Osteocyte (in vitro differentiated cells): ENCODE measurements around the gene MZB1. TPM values are rescaled to one million over a fixed set of nuclear protein-coding genes. Genes with fewer than 3 reads are reported as not detected.
A peak's percentile ranks its signal among the peaks of the same experiment; 100 is the strongest.

ENCODE experiments used
- DNase-seq: peaks from one replicate; pipeline ENCODE4 v3.0.0; 2021; ENCODE audit warnings: mixed read lengths; ENCODE audit not compliant: unreplicated experiment; ENCODE audit errors: extremely low spot score
- H3K27ac Mint-ChIP-seq: one replicate; pipeline ENCODE4 v1.8.0; 2021; ENCODE audit warnings: mild to moderate bottlenecking, mixed read lengths; ENCODE audit not compliant: unreplicated experiment
- H3K27me3 Mint-ChIP-seq: one replicate; pipeline ENCODE4 v1.8.0; 2021; ENCODE audit warnings: mixed read lengths; ENCODE audit not compliant: unreplicated experiment
- H3K36me3 Mint-ChIP-seq: one replicate; pipeline ENCODE4 v1.8.0; 2021; ENCODE audit warnings: mixed read lengths; ENCODE audit not compliant: unreplicated experiment
- H3K4me1 Mint-ChIP-seq: one replicate; pipeline ENCODE4 v1.8.0; 2021; ENCODE audit warnings: mixed read lengths; ENCODE audit not compliant: unreplicated experiment
- H3K4me3 Mint-ChIP-seq: one replicate; pipeline ENCODE4 v1.8.0; 2021; ENCODE audit warnings: mild to moderate bottlenecking, moderate library complexity, mixed read lengths; ENCODE audit not compliant: unreplicated experiment
- H3K9me3 Mint-ChIP-seq: one replicate; pipeline ENCODE4 v1.8.0; 2021; ENCODE audit warnings: mixed read lengths; ENCODE audit not compliant: unreplicated experiment
- total RNA-seq: library from RNA; stranded (reverse); gene quantifications from 2 replicates; pipeline ENCODE4 v1.2.1, GENCODE V29; 2021
- TF ChIP-seq, protein P1 (sequence below): fragments of 200-600 bp; sonication (generic); IDR thresholded peaks from 2 replicates; pipeline ENCODE4 v1.5.0; 2021; ENCODE audit warnings: antibody characterized with exemption, mild to moderate bottlenecking, moderate library complexity

The MZB1 gene
- total RNA-seq, 1 donor from 2014 or later: not detected

DNA sequence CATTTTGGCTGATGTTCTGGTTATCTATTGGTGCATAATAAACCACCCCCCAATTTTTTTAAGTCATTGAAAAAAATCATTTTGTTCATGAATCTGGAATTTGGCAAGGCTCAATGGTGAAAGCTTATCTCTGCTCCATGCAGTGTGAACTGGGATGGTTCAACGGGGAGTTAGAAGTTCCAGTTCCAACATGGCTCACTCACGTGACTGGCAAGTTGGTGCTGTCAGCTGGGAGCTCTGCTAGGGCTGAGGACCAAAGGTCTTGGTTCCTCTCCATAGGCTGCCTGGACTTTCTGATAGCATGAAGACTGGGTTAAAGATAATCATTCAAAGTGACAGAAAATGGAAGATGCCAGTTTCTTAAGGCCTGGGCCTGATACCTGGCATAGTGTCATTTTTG lies 17.2 kb upstream of the MZB1 start:
- Mint-ChIP-seq H3K36me3 (peaks cover under 1% of the 10 kb centered on the region), H3K27ac (no peak overlapping the region), H3K27me3 (no peaks in the 10 kb centered on the region), H3K4me3 (no peak overlapping the region), H3K9me3 (no peaks in the 10 kb centered on the region), H3K4me1 (peaks cover 29% of the 10 kb centered on the region)
- no peak for DNase-seq
- TF ChIP-seq, protein P1, sequence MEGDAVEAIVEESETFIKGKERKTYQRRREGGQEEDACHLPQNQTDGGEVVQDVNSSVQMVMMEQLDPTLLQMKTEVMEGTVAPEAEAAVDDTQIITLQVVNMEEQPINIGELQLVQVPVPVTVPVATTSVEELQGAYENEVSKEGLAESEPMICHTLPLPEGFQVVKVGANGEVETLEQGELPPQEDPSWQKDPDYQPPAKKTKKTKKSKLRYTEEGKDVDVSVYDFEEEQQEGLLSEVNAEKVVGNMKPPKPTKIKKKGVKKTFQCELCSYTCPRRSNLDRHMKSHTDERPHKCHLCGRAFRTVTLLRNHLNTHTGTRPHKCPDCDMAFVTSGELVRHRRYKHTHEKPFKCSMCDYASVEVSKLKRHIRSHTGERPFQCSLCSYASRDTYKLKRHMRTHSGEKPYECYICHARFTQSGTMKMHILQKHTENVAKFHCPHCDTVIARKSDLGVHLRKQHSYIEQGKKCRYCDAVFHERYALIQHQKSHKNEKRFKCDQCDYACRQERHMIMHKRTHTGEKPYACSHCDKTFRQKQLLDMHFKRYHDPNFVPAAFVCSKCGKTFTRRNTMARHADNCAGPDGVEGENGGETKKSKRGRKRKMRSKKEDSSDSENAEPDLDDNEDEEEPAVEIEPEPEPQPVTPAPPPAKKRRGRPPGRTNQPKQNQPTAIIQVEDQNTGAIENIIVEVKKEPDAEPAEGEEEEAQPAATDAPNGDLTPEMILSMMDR: no peak

DNA sequence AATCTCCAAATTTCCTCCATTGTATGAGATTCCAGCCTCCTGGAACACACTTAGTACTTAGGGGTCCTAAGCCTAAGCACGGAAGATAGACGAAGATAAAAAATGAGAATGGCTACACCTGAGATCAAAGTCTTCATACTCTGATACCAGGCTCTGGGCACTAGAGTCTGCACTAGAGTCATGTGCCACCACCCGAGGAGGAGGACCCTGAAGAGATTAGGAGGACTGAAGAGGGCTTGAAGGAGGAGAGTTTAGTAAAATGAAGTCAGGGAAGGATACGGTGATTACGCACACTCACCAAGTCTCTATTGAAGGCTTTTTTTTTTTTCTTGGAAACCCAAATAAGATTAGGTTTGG lies 14.7 kb upstream of the MZB1 start:
- peak overlapping the region; percentile 100 for H3K27ac Mint-ChIP-seq
- peaks cover 29% of the 10 kb centered on the region for H3K4me1 Mint-ChIP-seq
- TF ChIP-seq, protein P1: no peak
- H3K36me3 Mint-ChIP-seq: peaks cover 3% of the 10 kb centered on the region
- no peaks in the 10 kb centered on the region for H3K9me3 Mint-ChIP-seq
- H3K4me3 Mint-ChIP-seq: peak overlapping the region; percentile 96
- no peak for DNase-seq
- no peaks in the 10 kb centered on the region for H3K27me3 Mint-ChIP-seq

DNA sequence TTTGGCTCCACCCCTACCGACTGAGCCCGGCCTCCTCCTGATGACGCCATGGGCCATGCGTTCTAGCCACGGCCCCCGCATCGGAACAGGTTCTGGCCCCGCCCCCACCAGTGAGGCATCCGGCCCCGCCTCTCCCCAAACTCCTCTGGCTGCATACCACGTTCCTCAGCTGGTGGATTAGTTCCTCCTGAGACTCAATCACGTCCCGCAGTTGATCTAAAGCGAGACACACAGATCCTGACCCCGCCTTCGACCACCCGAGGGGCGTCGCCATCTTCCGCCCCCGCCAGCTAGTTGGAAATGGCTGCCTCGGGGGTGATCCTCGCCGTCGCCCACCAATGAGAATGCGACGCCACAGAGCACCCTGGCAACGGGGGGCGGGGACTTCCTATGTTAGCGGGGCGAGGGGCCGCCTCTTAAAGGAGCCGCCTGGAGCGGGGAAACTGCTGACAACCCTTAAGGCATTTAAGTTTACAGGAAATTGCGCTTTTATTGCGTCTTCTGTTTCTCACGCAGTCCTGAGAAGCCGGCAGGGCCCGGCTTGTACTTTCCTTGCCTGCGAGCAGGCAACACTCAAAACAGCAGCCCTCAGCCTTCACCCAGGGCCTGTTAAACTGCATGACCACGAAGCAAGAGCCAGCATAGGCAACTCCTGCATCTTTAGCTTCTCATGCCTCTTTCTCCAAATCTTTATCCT lies 14.2 kb upstream of the MZB1 start, which contains the start of gene SPATA24:
TSS of gene SPATA24 (minus strand) at position 303 of the 697 bp plus-strand sequence. CDS start at position 274, 29 bp downstream.
- peak; percentile 98 for DNase-seq
- TF ChIP-seq, protein P1: no peak
- no peaks in the 10 kb centered on the region for H3K27me3 Mint-ChIP-seq
- H3K36me3 Mint-ChIP-seq: peaks cover 6% of the 10 kb centered on the region
- peak within 1 kb of the TSS; percentile 96 for H3K4me3 Mint-ChIP-seq
- H3K4me1 Mint-ChIP-seq: peaks cover 29% of the 10 kb centered on the region
- peak within 1 kb of the TSS; percentile 100 for H3K27ac Mint-ChIP-seq
- H3K9me3 Mint-ChIP-seq: no peaks in the 10 kb centered on the region

DNA sequence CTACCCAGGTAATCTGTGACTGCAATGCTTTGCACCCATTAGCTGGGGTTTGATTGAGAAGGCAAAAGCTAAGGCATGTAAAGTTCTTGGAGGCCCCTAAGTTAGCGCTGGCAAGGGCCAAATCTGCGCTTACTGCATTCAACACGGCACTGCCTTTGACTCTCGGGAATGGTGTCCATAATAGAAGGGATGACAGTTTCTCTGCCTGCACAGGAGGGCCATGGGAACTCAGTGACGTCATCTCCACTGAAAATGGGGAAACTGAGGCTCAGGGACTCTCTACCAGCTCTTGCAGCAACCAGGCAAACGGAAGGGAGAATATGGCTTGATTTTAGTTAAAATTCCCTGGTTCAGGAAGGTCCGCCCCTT lies 13.7 kb upstream of the MZB1 start:
- Mint-ChIP-seq H3K4me3 (peak overlapping the region; percentile 96), H3K36me3 (peaks cover 6% of the 10 kb centered on the region), H3K9me3 (no peaks in the 10 kb centered on the region), H3K27ac (peak overlapping the region; percentile 100), H3K27me3 (no peaks in the 10 kb centered on the region), H3K4me1 (peaks cover 29% of the 10 kb centered on the region)
- DNase-seq: no peak
- TF ChIP-seq, protein P1: no peak

DNA sequence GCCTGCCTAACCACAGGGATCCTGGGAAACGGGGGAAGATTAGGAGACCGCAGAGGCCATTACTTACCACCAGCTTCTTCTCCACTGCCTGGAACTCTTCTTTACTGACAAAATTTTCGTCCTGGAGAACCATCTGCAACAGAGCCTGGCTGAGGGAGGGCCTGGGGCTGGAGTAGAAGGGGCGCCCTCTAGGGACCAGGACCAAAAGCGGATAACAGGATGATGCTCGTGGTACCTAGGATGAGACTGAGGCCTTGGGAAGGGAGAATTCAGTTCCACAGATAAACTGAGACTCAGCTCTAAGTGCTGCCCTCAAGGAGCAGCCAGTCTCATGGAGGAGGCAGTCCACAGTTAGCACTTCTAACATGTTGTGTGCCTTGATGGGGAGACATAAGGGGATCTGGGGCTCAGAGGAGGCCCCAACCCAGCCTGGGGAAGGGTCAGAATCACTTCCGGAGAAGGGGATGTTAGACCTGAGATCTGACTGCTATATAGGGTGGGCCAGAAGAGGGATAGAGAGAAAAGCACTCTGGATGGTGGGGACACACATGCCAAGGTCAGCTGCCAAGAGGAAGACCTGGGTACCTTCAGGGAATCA lies 12.9 kb upstream of the MZB1 start:
- H3K36me3 Mint-ChIP-seq: peaks cover 6% of the 10 kb centered on the region
- peaks cover 33% of the 10 kb centered on the region for H3K4me1 Mint-ChIP-seq
- no peaks in the 10 kb centered on the region for H3K27me3 Mint-ChIP-seq
- H3K9me3 Mint-ChIP-seq: no peaks in the 10 kb centered on the region
- TF ChIP-seq, protein P1: peak; percentile 40
- H3K4me3 Mint-ChIP-seq: peak overlapping the region; percentile 96
- DNase-seq: no peak
- H3K27ac Mint-ChIP-seq: peak overlapping the region; percentile 100
